ELF-1 (cell line): ENCODE results near the gene KBTBD4.
"Not testable (repeated sequence)": the region's sequence is repeated elsewhere in the genome, so short reads cannot be mapped to it uniquely, and the experiment has no call there.

Source experiments
- DNase-seq: peaks from one replicate; pipeline ENCODE4 v3.0.0-alpha.2; 2016; ENCODE audit warnings: low read depth, low spot score

The KBTBD4 gene

GRCh38 chr11:47526032-47526431 lies 52.7 kb downstream of the KBTBD4 start:
- not testable (repeated sequence) for DNase-seq

- DNase-seq: no peak
Measured at GRCh38 chr11:47524291-47524874, 54.4 kb downstream of the KBTBD4 start.

DNA sequence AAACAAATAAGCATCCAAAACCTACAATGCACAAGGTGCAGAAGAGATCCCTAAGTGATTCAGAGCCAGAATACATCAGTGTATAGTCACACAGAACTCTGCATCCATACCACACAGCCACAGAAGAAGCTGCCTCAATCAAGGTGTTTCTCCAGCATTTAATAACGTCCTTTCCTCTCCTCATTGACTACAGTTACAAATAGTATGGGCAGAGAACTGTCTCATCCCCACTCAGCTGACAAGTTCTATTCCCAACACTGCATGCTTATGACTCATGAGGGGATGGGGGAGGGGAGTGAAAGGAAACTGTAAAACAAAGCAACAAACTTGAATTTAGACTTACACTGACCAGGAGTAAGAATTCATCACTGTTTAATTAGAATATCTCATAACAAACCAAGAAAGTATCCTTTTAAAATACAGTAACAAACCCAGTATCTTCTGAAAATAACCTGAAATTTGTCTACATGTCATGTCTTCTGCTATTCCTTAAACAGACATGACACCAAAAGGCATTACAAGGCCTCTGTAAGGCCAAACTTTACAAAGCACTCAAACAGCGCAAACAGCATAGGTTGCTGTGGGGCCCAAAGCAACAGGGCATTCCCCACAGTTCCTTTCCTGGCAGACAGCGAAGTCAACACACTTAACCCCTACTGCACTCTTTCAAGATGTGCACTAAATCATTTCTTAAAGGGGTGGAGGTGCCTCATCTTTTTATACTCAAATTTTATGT lies 55.1 kb downstream of the KBTBD4 start:
- no peak for DNase-seq
